Nephron (organoid): ENCODE data around the gene OR8I2.
"Not testable (repeated sequence)": the region's sequence is repeated elsewhere in the genome, so short reads cannot be mapped to it uniquely, and the experiment has no call there.

Experiments
- H3K27ac Mint-ChIP-seq, 3 experiments: 2 replicates each; pipeline ENCODE4 v1.8.0; 2020; ENCODE audit warnings: mixed read lengths in 3 of 3, mild to moderate bottlenecking in 2 of 3, moderate library complexity in 1 of 3
- H3K27me3 Mint-ChIP-seq: 2 replicates; pipeline ENCODE4 v1.8.0; 2021; ENCODE audit warnings: low read depth, mild to moderate bottlenecking, moderate library complexity, mixed read lengths
- H3K36me3 Mint-ChIP-seq: 2 replicates; pipeline ENCODE4 v1.8.0; 2020; ENCODE audit warnings: low read depth, mixed read lengths
- H3K4me1 Mint-ChIP-seq: 2 replicates; pipeline ENCODE4 v1.8.0; 2020; ENCODE audit warnings: mixed read lengths
- H3K4me3 Mint-ChIP-seq, 3 experiments: 2 replicates each; pipeline ENCODE4 v1.8.0; 2020; ENCODE audit warnings: mild to moderate bottlenecking in 3 of 3, mixed read lengths in 3 of 3, moderate library complexity in 2 of 3
- H3K9me3 Mint-ChIP-seq: 2 replicates; pipeline ENCODE4 v1.8.0; 2020; ENCODE audit warnings: mixed read lengths
- CTCF ChIP-seq, 3 experiments: fragments of 200-600 bp; sonication (generic); IDR thresholded peaks; one replicate each; pipeline ENCODE4 v1.5.0; 2021; ENCODE audit warnings: antibody characterized with exemption in 3 of 3; ENCODE audit not compliant: unreplicated experiment in 3 of 3

OR8I2 gene

GRCh38 chr11:56066980-56067379 lies 26.1 kb upstream of the OR8I2 start:
- Mint-ChIP-seq H3K27me3 (no peaks in the 10 kb centered on the region), H3K4me1 (no peaks in the 10 kb centered on the region), H3K9me3 (peaks cover 2% of the 10 kb centered on the region), H3K36me3 (no peaks in the 10 kb centered on the region), H3K4me3 (no peak overlapping the region), H3K27ac (no peak overlapping the region)
- no peak for TF ChIP-seq CTCF (IDR thresholded peaks at IDR 0.05; ENCODE audit: unreplicated experiment in 3 of 3)

- Mint-ChIP-seq H3K4me1 (no peaks in the 10 kb centered on the region), H3K36me3 (no peaks in the 10 kb centered on the region)
- TF ChIP-seq CTCF (IDR thresholded peaks at IDR 0.05; ENCODE audit: unreplicated experiment in 3 of 3): no peak
Measured at GRCh38 chr11:56089697-56090096, 3.4 kb upstream of the OR8I2 start.

GRCh38 chr11:56103210-56103737 lies 10.2 kb downstream of the OR8I2 start, which contains the start of gene OR8H2:
Gene OR8H2, plus strand, starts transcription at chr11:56103687. Its CDS starts 1,356 bp downstream, at chr11:56105043.
- H3K4me1 Mint-ChIP-seq: no peaks in the 10 kb centered on the region
- no peak within 1 kb of the TSS for H3K4me3 Mint-ChIP-seq
- H3K27me3 Mint-ChIP-seq: no peaks in the 10 kb centered on the region
- no peak within 1 kb of the TSS for H3K27ac Mint-ChIP-seq
- H3K36me3 Mint-ChIP-seq: no peaks in the 10 kb centered on the region
- no peak for TF ChIP-seq CTCF (IDR thresholded peaks at IDR 0.05; ENCODE audit: unreplicated experiment in 3 of 3)
- no peaks in the 10 kb centered on the region for H3K9me3 Mint-ChIP-seq

More at GRCh38 chr11:56089697-56090096, 3.4 kb upstream of the OR8I2 start:
- no peaks in the 10 kb centered on the region for H3K9me3 Mint-ChIP-seq
- H3K27me3 Mint-ChIP-seq: no peaks in the 10 kb centered on the region
- H3K4me3 Mint-ChIP-seq: no peak overlapping the region
- H3K27ac Mint-ChIP-seq: no peak overlapping the region

- TF ChIP-seq CTCF (IDR thresholded peaks at IDR 0.05; ENCODE audit: unreplicated experiment in 3 of 3): no peak
- H3K27me3 Mint-ChIP-seq: no peaks in the 10 kb centered on the region
- no peaks in the 10 kb centered on the region for H3K9me3 Mint-ChIP-seq
- no peaks in the 10 kb centered on the region for H3K36me3 Mint-ChIP-seq
- no peak within 1 kb of the TSS for H3K27ac Mint-ChIP-seq
- no peaks in the 10 kb centered on the region for H3K4me1 Mint-ChIP-seq
- no peak within 1 kb of the TSS for H3K4me3 Mint-ChIP-seq
Measured at GRCh38 chr11:56122073-56122472, 29.0 kb downstream of the OR8I2 start, which contains the start of gene OR8H3. Gene OR8H3, plus strand, starts transcription at chr11:56122373. Its CDS starts 0 bp downstream, at chr11:56122373.

GRCh38 chr11:56140151-56140661 lies 47.1 kb downstream of the OR8I2 start, which contains the start of gene OR8J3:
Gene OR8J3, minus strand, starts transcription at chr11:56140201. Its CDS starts 2,483 bp downstream, at chr11:56137718.
- Mint-ChIP-seq H3K4me3 (no peak within 1 kb of the TSS), H3K4me1 (no peaks in the 10 kb centered on the region), H3K36me3 (no peaks in the 10 kb centered on the region), H3K9me3 (peaks cover 4% of the 10 kb centered on the region), H3K27me3 (no peaks in the 10 kb centered on the region), H3K27ac (no peak within 1 kb of the TSS)
- TF ChIP-seq CTCF (IDR thresholded peaks at IDR 0.05; ENCODE audit: unreplicated experiment in 3 of 3): no peak

- not testable (repeated sequence) for H3K27me3 Mint-ChIP-seq, H3K27ac Mint-ChIP-seq, H3K36me3 Mint-ChIP-seq, H3K4me1 Mint-ChIP-seq, H3K4me3 Mint-ChIP-seq, H3K9me3 Mint-ChIP-seq
Measured at GRCh38 chr11:56143681-56144080, 50.6 kb downstream of the OR8I2 start.
